Tibial nerve (tissue), 4 donors: ENCODE data around the gene FAM163B.

ENCODE experiments used
- CTCF ChIP-seq, 5 experiments: fragments of 200-600 bp in 3 of 5; fragments of 450-650 bp in 2 of 5; sonication (generic) in 3 of 5; IDR thresholded peaks; one replicate each; pipeline ENCODE4 v1.5.1; 2016 to 2019; ENCODE audit warnings: antibody characterized with exemption in 5 of 5, mild to moderate bottlenecking in 3 of 5, moderate library complexity in 2 of 5
- EP300 ChIP-seq, 2 donors: sonication (generic); formaldehyde crosslinking; IDR thresholded peaks; one replicate each; pipeline ENCODE4 v1.6.1; 2017; ENCODE audit warnings: antibody characterized with exemption in 2 of 2, mild to moderate bottlenecking in 1 of 2
- POLR2A ChIP-seq, 2 donors: fragments of 450-650 bp; IDR thresholded peaks; one replicate each; pipeline ENCODE4 v1.6.1; 2017; ENCODE audit warnings: antibody characterized with exemption in 2 of 2, mild to moderate bottlenecking in 2 of 2, moderate library complexity in 2 of 2

GRCh38 chr9:133634081-133634691 is 25.0 kb upstream of the FAM163B start:
- no peak for TF ChIP-seq CTCF (IDR thresholded peaks at IDR 0.05)
- no peak for TF ChIP-seq POLR2A (IDR thresholded peaks at IDR 0.05)
- TF ChIP-seq EP300 (IDR thresholded peaks at IDR 0.05): no peak
